CD8-positive, alpha-beta memory T cell (primary cell): ENCODE measurements around the gene MARK1. TPM values are rescaled to one million over a fixed set of nuclear protein-coding genes. Genes with fewer than 3 reads are reported as not detected.
A peak's percentile ranks its signal among the peaks of the same experiment; 100 is the strongest.

Experiments
- CTCF ChIA-PET: fragments of 350-600 bp; sonication (Branson Sonifier 250); formaldehyde crosslinking; loops from one replicate; lab custom pipeline; 2021; ENCODE audit warnings: antibody characterized with exemption; lab: Charles Lee
- POLR2A ChIA-PET: fragments of 350-600 bp; sonication (Branson Sonifier 250); formaldehyde crosslinking; loops from one replicate; lab custom pipeline; 2021; ENCODE audit warnings: antibody characterized with exemption; lab: Charles Lee
- DNase-seq, 5 donors: peaks; one replicate each; pipeline versions ENCODE4 v3.0.0 to v3.0.0-alpha.2; 2020 to 2022; ENCODE audit warnings: mixed read lengths in 1 of 5
- H3K27ac ChIP-seq: one replicate; pipeline ENCODE4 v1.7.0; 2013; ENCODE audit warnings: low read depth, mild to moderate bottlenecking, low read length, moderate library complexity
- H3K27me3 ChIP-seq: 2 replicates; pipeline ENCODE4 v1.7.0; 2013; ENCODE audit warnings: low read length, mild to moderate bottlenecking; ENCODE audit not compliant: insufficient read depth, poor library complexity, severe bottlenecking
- H3K36me3 ChIP-seq: 2 replicates; pipeline ENCODE4 v1.7.0; 2013; ENCODE audit warnings: mild to moderate bottlenecking, low read length, moderate library complexity; ENCODE audit not compliant: insufficient read depth
- H3K4me1 ChIP-seq: 2 replicates; pipeline ENCODE4 v1.7.0; 2013; ENCODE audit warnings: mild to moderate bottlenecking, low read length, moderate library complexity; ENCODE audit not compliant: insufficient read depth
- H3K4me3 ChIP-seq: 2 replicates; pipeline ENCODE4 v1.7.0; 2013; ENCODE audit warnings: mild to moderate bottlenecking, low read length
- H3K9me3 ChIP-seq: 2 replicates; pipeline ENCODE4 v1.7.0; 2013; ENCODE audit warnings: mild to moderate bottlenecking, low read length
- H3K27ac Mint-ChIP-seq, 8 donors: one replicate each; pipeline ENCODE4 v1.8.0; 2020 to 2021; ENCODE audit warnings: mixed read lengths in 8 of 8, mild to moderate bottlenecking in 6 of 8, inconsistent platforms in 3 of 8, moderate library complexity in 3 of 8
- H3K27me3 Mint-ChIP-seq, 2 donors: one replicate each; pipeline ENCODE4 v1.8.0; 2020 to 2021; ENCODE audit warnings: mixed read lengths in 2 of 2, mild to moderate bottlenecking in 1 of 2, moderate library complexity in 1 of 2
- H3K36me3 Mint-ChIP-seq, 3 donors: one replicate each; pipeline ENCODE4 v1.8.0; 2020 to 2021; ENCODE audit warnings: mixed read lengths in 3 of 3, inconsistent platforms in 1 of 3, mild to moderate bottlenecking in 1 of 3
- H3K4me1 Mint-ChIP-seq, 3 donors: one replicate each; pipeline ENCODE4 v1.8.0; 2020 to 2021; ENCODE audit warnings: mixed read lengths in 3 of 3, inconsistent platforms in 1 of 3, mild to moderate bottlenecking in 1 of 3
- H3K4me3 Mint-ChIP-seq, 7 donors: one replicate each; pipeline ENCODE4 v1.8.0; 2020 to 2021; ENCODE audit warnings: mixed read lengths in 7 of 7, mild to moderate bottlenecking in 6 of 7, moderate library complexity in 4 of 7, inconsistent platforms in 2 of 7
- H3K9me3 Mint-ChIP-seq, 5 donors: one replicate each; pipeline ENCODE4 v1.8.0; 2020 to 2022; ENCODE audit warnings: mixed read lengths in 5 of 5, mild to moderate bottlenecking in 3 of 5, moderate library complexity in 2 of 5, inconsistent platforms in 1 of 5
- polyA plus RNA-seq: library from polyadenylated mRNA; unstranded; fragments of 300-500 nt; fragmentation: Illumina TruSeq; gene quantifications from one replicate; pipeline ENCODE4 v1.2.3, GENCODE V29; 2021
- total RNA-seq, 2 experiments: library from RNA; stranded (reverse); gene quantifications; one replicate each; pipeline ENCODE4 v1.2.3, GENCODE V29; 2021

Gene MARK1
- under 1 TPM in 1 of 2 experiments, not detected in 1; 0.09 TPM for total RNA-seq
- polyA plus RNA-seq = not detected

- DNase-seq = no peak
- CTCF ChIA-PET = no interaction called here
- Mint-ChIP-seq H3K36me3 (no peaks in the 10 kb centered on the region), H3K27me3 (peaks cover 36 to 68% of the 10 kb centered on the region in 2 donors), H3K9me3 (peaks cover 0 to 5% (median 2%) of the 10 kb centered on the region in 5 donors), H3K27ac (peak within 1 kb of the TSS in 1 of 8 donors; percentile 28), H3K4me3 (peak within 1 kb of the TSS; percentile 63 to 92 (median 80)), H3K4me1 (peaks cover 17 to 20% (median 19%) of the 10 kb centered on the region in 3 donors)
- POLR2A ChIA-PET = no interaction called here
- no peaks in the 10 kb centered on the region for H3K9me3 ChIP-seq
- no peaks in the 10 kb centered on the region for H3K36me3 ChIP-seq
- H3K4me3 ChIP-seq = no peak within 1 kb of the TSS
- peaks cover 7% of the 10 kb centered on the region for H3K4me1 ChIP-seq
- H3K27ac ChIP-seq = no peak within 1 kb of the TSS
- peaks cover 29% of the 10 kb centered on the region for H3K27me3 ChIP-seq
Observed at GRCh38 chr1:220527908-220528678, at the start of gene MARK1. MARK1 (plus strand) TSS chr1:220528136; CDS start chr1:220528823, 687 bp downstream.

DNA sequence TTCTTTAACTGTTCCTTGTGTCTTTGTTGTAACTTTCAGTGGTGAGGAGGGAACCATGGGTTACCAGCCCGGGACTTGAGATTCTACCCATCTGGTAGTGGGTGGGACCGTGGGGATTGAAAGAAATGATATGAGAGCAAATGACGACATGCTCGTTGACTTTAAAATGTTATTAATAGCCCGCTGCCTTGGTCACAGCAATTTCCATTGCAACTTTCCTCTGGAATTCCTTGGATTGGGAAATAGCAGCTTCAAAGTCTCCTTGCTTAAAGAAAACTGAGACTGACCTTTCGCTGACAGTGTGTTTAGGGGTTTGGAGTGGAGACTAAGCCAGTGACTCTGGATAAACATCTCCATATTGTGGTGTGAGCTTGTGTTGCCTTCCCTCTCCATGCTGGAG is 44.2 kb upstream of the MARK1 start:
- Mint-ChIP-seq H3K4me1 (no peaks in the 10 kb centered on the region), H3K36me3 (no peaks in the 10 kb centered on the region), H3K27me3 (peaks cover 5 to 7% of the 10 kb centered on the region in 2 donors), H3K4me3 (no peak overlapping the region), H3K9me3 (peaks cover 0 to 7% (median 0%) of the 10 kb centered on the region in 5 donors), H3K27ac (no peak overlapping the region)
- ChIA-PET POLR2A (no interaction called here), CTCF (no interaction called here)
- H3K27ac ChIP-seq = no peak overlapping the region
- no peaks in the 10 kb centered on the region for H3K4me1 ChIP-seq
- no peak for DNase-seq
- H3K9me3 ChIP-seq = no peaks in the 10 kb centered on the region
- H3K4me3 ChIP-seq = no peak overlapping the region
- no peaks in the 10 kb centered on the region for H3K27me3 ChIP-seq
- H3K36me3 ChIP-seq = no peaks in the 10 kb centered on the region

- H3K27me3 Mint-ChIP-seq = peaks cover 5 to 7% of the 10 kb centered on the region in 2 donors
- no peaks in the 10 kb centered on the region for H3K4me1 Mint-ChIP-seq
- POLR2A ChIA-PET = no interaction called here
- H3K9me3 Mint-ChIP-seq = peaks cover 0 to 7% (median 0%) of the 10 kb centered on the region in 5 donors
- no peaks in the 10 kb centered on the region for H3K4me1 ChIP-seq
- no peaks in the 10 kb centered on the region for H3K36me3 ChIP-seq
- CTCF ChIA-PET = no interaction called here
- no peaks in the 10 kb centered on the region for H3K36me3 Mint-ChIP-seq
- H3K4me3 Mint-ChIP-seq = no peak overlapping the region
- H3K4me3 ChIP-seq = no peak overlapping the region
- DNase-seq = no peak
- no peaks in the 10 kb centered on the region for H3K27me3 ChIP-seq
- no peak overlapping the region for H3K27ac ChIP-seq
- H3K9me3 ChIP-seq = no peaks in the 10 kb centered on the region
- no peak overlapping the region for H3K27ac Mint-ChIP-seq
Observed at GRCh38 chr1:220484135-220484534, 43.8 kb upstream of the MARK1 start.

GRCh38 chr1:220485131-220485530 is 42.8 kb upstream of the MARK1 start:
- H3K4me1 ChIP-seq = no peaks in the 10 kb centered on the region
- CTCF ChIA-PET = no interaction called here
- no peak overlapping the region for H3K4me3 ChIP-seq
- Mint-ChIP-seq H3K27me3 (peaks cover 5 to 7% of the 10 kb centered on the region in 2 donors), H3K36me3 (no peaks in the 10 kb centered on the region), H3K4me3 (no peak overlapping the region), H3K27ac (no peak overlapping the region), H3K4me1 (no peaks in the 10 kb centered on the region), H3K9me3 (peaks cover 0 to 7% (median 0%) of the 10 kb centered on the region in 5 donors)
- no peak overlapping the region for H3K27ac ChIP-seq
- no peak for DNase-seq
- H3K9me3 ChIP-seq = no peaks in the 10 kb centered on the region
- H3K36me3 ChIP-seq = no peaks in the 10 kb centered on the region
- H3K27me3 ChIP-seq = no peaks in the 10 kb centered on the region
- POLR2A ChIA-PET = no interaction called here

DNA sequence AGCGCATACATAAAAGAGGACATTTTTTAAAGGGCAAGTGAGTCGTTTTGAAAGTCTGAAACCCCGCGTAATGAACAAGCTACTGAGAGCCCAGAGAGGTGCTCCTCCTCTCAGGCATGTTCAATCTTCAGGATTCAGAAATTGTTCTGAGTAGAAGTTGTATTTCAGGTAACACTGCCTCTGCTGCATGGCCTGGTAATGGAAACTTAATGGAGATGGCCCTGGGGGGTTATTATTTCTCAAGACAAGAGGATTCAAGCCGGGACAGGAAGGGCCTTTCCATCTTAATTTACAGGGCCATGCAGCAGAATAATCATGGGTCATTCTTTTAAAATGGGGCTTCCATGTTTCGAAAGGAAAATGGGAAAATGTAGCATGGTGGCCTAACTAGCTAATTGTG is 42.1 kb upstream of the MARK1 start:
- peaks cover 5 to 7% of the 10 kb centered on the region in 2 donors for H3K27me3 Mint-ChIP-seq
- no peak overlapping the region for H3K4me3 ChIP-seq
- H3K9me3 ChIP-seq = no peaks in the 10 kb centered on the region
- DNase-seq = no peak
- POLR2A ChIA-PET = no interaction called here
- no peaks in the 10 kb centered on the region for H3K36me3 Mint-ChIP-seq
- H3K27ac Mint-ChIP-seq = no peak overlapping the region
- CTCF ChIA-PET = no interaction called here
- no peaks in the 10 kb centered on the region for H3K4me1 Mint-ChIP-seq
- no peaks in the 10 kb centered on the region for H3K36me3 ChIP-seq
- no peak overlapping the region for H3K27ac ChIP-seq
- H3K9me3 Mint-ChIP-seq = peaks cover 0 to 4% (median 0%) of the 10 kb centered on the region in 5 donors
- no peak overlapping the region for H3K4me3 Mint-ChIP-seq
- H3K27me3 ChIP-seq = no peaks in the 10 kb centered on the region
- no peaks in the 10 kb centered on the region for H3K4me1 ChIP-seq

DNA sequence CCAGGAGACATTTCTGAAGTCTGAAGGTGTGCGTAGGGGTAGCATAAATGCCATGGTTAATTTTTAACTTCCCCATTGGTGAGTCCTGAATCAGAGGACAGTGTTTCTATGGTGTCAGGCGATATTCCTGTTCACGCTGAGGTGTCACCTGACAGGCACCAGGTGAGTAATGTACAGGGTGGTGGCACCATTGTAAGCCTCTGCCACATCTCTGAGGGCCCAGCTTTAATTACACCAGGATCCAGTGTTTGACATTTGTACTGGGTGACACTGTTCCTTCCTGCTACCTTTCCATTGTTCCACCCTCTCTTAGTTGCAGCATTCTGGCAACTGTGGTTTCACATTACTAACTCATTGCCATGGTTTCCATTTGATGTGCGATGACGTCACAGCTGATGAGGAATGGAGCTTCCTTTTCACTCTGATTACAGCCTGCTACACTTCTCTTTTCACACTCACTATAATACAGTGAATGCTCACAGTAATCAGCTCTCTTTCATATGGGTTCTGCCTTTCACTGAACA is 40.6 kb upstream of the MARK1 start:
- no peaks in the 10 kb centered on the region for H3K4me1 ChIP-seq
- no peak overlapping the region for H3K27ac Mint-ChIP-seq
- H3K36me3 Mint-ChIP-seq = no peaks in the 10 kb centered on the region
- no peak overlapping the region for H3K4me3 Mint-ChIP-seq
- H3K9me3 ChIP-seq = no peaks in the 10 kb centered on the region
- no peaks in the 10 kb centered on the region for H3K27me3 ChIP-seq
- no peaks in the 10 kb centered on the region for H3K36me3 ChIP-seq
- DNase-seq = no peak
- H3K27ac ChIP-seq = no peak overlapping the region
- POLR2A ChIA-PET = no interaction called here
- peaks cover 5 to 7% of the 10 kb centered on the region in 2 donors for H3K27me3 Mint-ChIP-seq
- CTCF ChIA-PET = no interaction called here
- H3K9me3 Mint-ChIP-seq = peaks cover 0 to 3% (median 0%) of the 10 kb centered on the region in 5 donors
- H3K4me1 Mint-ChIP-seq = no peaks in the 10 kb centered on the region
- no peak overlapping the region for H3K4me3 ChIP-seq

DNA sequence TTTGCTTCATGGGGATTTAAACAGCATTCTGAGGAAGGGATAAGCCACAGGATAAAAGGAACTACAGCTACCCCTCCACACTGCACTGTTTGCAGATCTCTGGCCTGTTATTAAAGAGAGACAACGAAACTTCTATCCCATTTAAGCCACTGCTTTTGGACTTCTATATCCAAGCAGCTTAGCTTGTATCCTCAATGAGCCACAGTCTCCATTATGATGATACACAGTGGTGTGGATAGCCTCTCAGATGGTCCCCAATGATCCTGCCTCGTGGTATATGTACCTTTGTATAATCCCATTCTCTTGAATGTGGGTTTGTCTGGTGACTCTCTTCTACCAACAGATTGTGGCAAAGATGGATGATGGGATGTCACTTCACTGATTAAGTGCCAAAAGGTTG is 36.0 kb upstream of the MARK1 start:
- no peak overlapping the region for H3K27ac ChIP-seq
- ChIA-PET POLR2A (no interaction called here), CTCF (no interaction called here)
- H3K36me3 ChIP-seq = no peaks in the 10 kb centered on the region
- Mint-ChIP-seq H3K27me3 (peaks cover 3 to 14% of the 10 kb centered on the region in 2 donors), H3K9me3 (peaks cover 0 to 5% (median 0%) of the 10 kb centered on the region in 5 donors), H3K27ac (no peak overlapping the region), H3K4me3 (no peak overlapping the region), H3K4me1 (no peaks in the 10 kb centered on the region), H3K36me3 (no peaks in the 10 kb centered on the region)
- no peak for DNase-seq
- no peaks in the 10 kb centered on the region for H3K4me1 ChIP-seq
- no peaks in the 10 kb centered on the region for H3K9me3 ChIP-seq
- H3K4me3 ChIP-seq = no peak overlapping the region
- no peaks in the 10 kb centered on the region for H3K27me3 ChIP-seq

- CTCF ChIA-PET = no interaction called here
- no peak overlapping the region for H3K4me3 ChIP-seq
- POLR2A ChIA-PET = no interaction called here
Observed at GRCh38 chr1:220497220-220497947, 30.6 kb upstream of the MARK1 start.

More at GRCh38 chr1:220497220-220497947, 30.6 kb upstream of the MARK1 start:
- Mint-ChIP-seq H3K27me3 (peaks cover 10 to 21% of the 10 kb centered on the region in 2 donors), H3K36me3 (no peaks in the 10 kb centered on the region), H3K4me3 (no peak overlapping the region), H3K9me3 (peaks cover 0 to 6% (median 1%) of the 10 kb centered on the region in 5 donors), H3K4me1 (no peaks in the 10 kb centered on the region), H3K27ac (no peak overlapping the region)
- no peaks in the 10 kb centered on the region for H3K4me1 ChIP-seq
- no peaks in the 10 kb centered on the region for H3K27me3 ChIP-seq
- H3K36me3 ChIP-seq = no peaks in the 10 kb centered on the region
- no peak overlapping the region for H3K27ac ChIP-seq
- H3K9me3 ChIP-seq = no peaks in the 10 kb centered on the region
- no peak for DNase-seq
